ENCODE results near the gene PRKCA. TPM values are rescaled to one million over a fixed set of nuclear protein-coding genes. Genes with fewer than 3 reads are reported as not detected.
A peak's percentile ranks its signal among the peaks of the same experiment; 100 is the strongest.

PRKCA gene
- total RNA-seq, 3 donors from 2014 or later (not counting 1 experiment from before 2014, with no cell fraction given) = 19.6 to 29.0 (median 20.4) TPM

DNA sequence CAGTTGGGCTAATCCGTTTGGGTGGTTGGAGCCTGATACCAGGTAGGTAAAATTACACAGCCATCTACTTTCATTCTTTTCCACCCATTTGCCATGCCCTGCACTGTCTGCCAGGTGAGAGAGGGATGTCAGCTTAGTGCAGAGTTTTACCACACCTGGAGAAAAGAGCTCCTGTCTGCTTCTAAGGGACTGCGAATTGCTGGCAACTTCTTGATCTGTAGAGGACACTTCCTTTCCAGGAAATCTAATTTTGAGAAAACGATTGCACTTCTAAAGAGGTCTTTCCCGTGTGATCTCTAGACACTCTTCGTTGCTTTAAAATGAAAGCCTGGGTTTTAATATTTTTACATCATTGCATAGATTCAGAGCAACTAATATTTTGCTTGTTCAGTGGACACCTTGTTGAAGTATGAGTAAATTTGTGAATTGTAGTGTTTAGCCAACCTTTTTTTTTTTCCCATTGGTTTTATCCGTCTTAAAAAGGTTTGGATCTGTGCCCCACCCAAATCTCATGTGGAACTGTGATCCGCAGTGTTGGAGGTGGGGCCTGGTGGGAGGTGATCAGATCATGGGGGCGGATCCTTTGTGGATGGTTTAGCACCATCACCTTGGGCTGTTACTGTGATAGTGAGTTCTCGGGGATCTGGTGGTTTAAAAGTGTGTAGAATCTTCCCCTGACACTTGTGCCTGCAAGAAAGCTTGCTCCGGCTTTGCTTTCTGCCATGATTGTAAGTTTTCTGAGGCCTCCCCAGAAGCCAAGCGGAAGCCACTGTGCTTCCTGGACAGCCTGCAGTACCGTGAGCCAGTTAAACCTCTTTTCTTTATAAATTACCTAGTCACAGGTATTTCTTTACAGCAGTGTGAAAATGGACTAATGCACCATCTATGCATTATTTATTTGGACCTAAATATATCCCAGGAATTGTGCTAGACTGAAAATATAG, 104.6 kb downstream of the PRKCA start:
- H3K4me1 ChIP-seq (ENCODE audit: control insufficient read depth, insufficient read depth, low read length) = peaks cover 15% of the 10 kb centered on the region
- peaks cover 43 to 50% of the 10 kb centered on the region in 2 donors for H3K4me1 Mint-ChIP-seq
- DNase-seq (peak in 1 of 2 donors; percentile 29), ATAC-seq (peak; percentile 54 to 78 (median 62))
- H3K27ac ChIP-seq (ENCODE audit: low read length) = peak overlapping the region; percentile 11
- TF ChIP-seq, protein P1, sequence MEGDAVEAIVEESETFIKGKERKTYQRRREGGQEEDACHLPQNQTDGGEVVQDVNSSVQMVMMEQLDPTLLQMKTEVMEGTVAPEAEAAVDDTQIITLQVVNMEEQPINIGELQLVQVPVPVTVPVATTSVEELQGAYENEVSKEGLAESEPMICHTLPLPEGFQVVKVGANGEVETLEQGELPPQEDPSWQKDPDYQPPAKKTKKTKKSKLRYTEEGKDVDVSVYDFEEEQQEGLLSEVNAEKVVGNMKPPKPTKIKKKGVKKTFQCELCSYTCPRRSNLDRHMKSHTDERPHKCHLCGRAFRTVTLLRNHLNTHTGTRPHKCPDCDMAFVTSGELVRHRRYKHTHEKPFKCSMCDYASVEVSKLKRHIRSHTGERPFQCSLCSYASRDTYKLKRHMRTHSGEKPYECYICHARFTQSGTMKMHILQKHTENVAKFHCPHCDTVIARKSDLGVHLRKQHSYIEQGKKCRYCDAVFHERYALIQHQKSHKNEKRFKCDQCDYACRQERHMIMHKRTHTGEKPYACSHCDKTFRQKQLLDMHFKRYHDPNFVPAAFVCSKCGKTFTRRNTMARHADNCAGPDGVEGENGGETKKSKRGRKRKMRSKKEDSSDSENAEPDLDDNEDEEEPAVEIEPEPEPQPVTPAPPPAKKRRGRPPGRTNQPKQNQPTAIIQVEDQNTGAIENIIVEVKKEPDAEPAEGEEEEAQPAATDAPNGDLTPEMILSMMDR (IDR thresholded peaks at IDR 0.05) = no peak
- H3K9me3 ChIP-seq (ENCODE audit: control insufficient read depth, insufficient read depth, low read length) = no peaks in the 10 kb centered on the region
- peak overlapping the region; percentile 85 for H3K4me3 Mint-ChIP-seq
- H3K36me3 ChIP-seq (ENCODE audit: control insufficient read depth, insufficient read depth, low read length) = no peaks in the 10 kb centered on the region
- H3K27me3 ChIP-seq (ENCODE audit: control insufficient read depth, insufficient read depth, low read length) = no peaks in the 10 kb centered on the region
- H3K27me3 Mint-ChIP-seq (ENCODE audit: low read depth in 2 of 2) = no peaks in the 10 kb centered on the region
- no peaks in the 10 kb centered on the region for H3K36me3 Mint-ChIP-seq
- intact Hi-C loops (cut with micrococcal nuclease) = loop anchor here (10.0 kb wide), 1 partner anchor 158 kb away; no protein-coding TSS in a partner anchor
- H3K4me3 ChIP-seq (ENCODE audit: low read length) = no peak overlapping the region
- H3K9me3 Mint-ChIP-seq = no peaks in the 10 kb centered on the region
- WGBS (ENCODE audit: insufficient coverage) = 40% methylated on average over 12 of the region's 12 CpGs
- H3K27ac Mint-ChIP-seq = peak overlapping the region; percentile 83 to 86

DNA sequence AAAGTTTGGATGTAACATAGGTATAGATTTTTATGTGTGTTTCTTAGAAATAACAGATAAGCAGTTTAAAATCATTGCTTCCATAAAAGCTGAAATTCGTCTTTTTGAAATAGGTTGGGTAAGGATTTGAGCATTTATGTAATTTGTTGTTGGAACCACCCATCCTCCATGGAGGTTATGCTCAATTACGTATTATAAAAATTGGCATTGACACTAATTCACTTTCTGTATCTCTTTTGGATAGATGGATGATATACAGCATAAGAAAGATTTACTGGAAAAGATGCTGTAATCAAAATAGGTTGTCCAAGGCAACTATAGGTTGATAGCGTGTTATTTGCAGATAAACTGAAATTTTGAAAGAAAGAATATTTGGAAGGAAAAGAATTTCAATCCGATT, 105.5 kb downstream of the PRKCA start:
- intact Hi-C loops (cut with micrococcal nuclease) = loop anchor here (10.0 kb wide), 1 partner anchor 157 kb away; no protein-coding TSS in a partner anchor
- WGBS (ENCODE audit: insufficient coverage) = 96% methylated on average over 4 of the region's 4 CpGs
- ATAC-seq (no peak), DNase-seq (no peak)
- no peaks in the 10 kb centered on the region for H3K27me3 ChIP-seq (ENCODE audit: control insufficient read depth, insufficient read depth, low read length)
- H3K9me3 ChIP-seq (ENCODE audit: control insufficient read depth, insufficient read depth, low read length) = no peaks in the 10 kb centered on the region
- H3K4me3 ChIP-seq (ENCODE audit: low read length) = no peak overlapping the region
- no peaks in the 10 kb centered on the region for H3K36me3 Mint-ChIP-seq
- H3K27ac Mint-ChIP-seq = peak overlapping the region; percentile 24 to 83
- peaks cover 15% of the 10 kb centered on the region for H3K4me1 ChIP-seq (ENCODE audit: control insufficient read depth, insufficient read depth, low read length)
- peak overlapping the region; percentile 21 for H3K4me3 Mint-ChIP-seq
- peaks cover 44 to 46% of the 10 kb centered on the region in 2 donors for H3K4me1 Mint-ChIP-seq
- H3K36me3 ChIP-seq (ENCODE audit: control insufficient read depth, insufficient read depth, low read length) = no peaks in the 10 kb centered on the region
- no peak overlapping the region for H3K27ac ChIP-seq (ENCODE audit: low read length)
- no peaks in the 10 kb centered on the region for H3K27me3 Mint-ChIP-seq (ENCODE audit: low read depth in 2 of 2)
- TF ChIP-seq, protein P1 (IDR thresholded peaks at IDR 0.05) = no peak
- no peaks in the 10 kb centered on the region for H3K9me3 Mint-ChIP-seq

DNA sequence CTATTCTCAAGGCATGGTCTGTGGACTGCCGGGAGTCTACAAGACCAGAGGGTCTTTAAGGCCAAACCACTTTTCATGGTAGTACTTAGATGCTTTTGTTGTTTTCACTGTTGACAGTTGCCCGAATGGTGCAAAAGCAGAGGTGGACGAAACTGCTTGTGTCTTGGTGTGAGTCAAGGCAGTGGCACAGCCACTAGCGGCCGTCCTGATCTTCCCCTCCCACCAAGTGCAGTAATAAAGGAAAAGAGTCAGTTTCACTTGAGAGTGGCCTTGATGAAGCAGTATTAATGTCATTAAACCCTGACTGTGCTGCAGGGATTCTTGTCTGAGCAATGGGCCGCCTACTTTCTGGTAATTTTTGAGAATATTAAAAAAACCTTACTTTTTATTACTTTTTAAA, 109.1 kb downstream of the PRKCA start:
- ATAC-seq = no peak
- Histone ChIP-seq H3K27me3 (ENCODE audit: control insufficient read depth, insufficient read depth, low read length) (no peaks in the 10 kb centered on the region), H3K36me3 (ENCODE audit: control insufficient read depth, insufficient read depth, low read length) (no peaks in the 10 kb centered on the region), H3K9me3 (ENCODE audit: control insufficient read depth, insufficient read depth, low read length) (no peaks in the 10 kb centered on the region), H3K27ac (ENCODE audit: low read length) (no peak overlapping the region), H3K4me1 (ENCODE audit: control insufficient read depth, insufficient read depth, low read length) (peaks cover 9% of the 10 kb centered on the region), H3K4me3 (ENCODE audit: low read length) (no peak overlapping the region)
- intact Hi-C loops (cut with micrococcal nuclease) = no loop called here
- Mint-ChIP-seq H3K27me3 (ENCODE audit: low read depth in 2 of 2) (no peaks in the 10 kb centered on the region), H3K9me3 (no peaks in the 10 kb centered on the region), H3K27ac (no peak overlapping the region), H3K4me3 (no peak overlapping the region), H3K4me1 (peaks cover 22 to 32% of the 10 kb centered on the region in 2 donors), H3K36me3 (no peaks in the 10 kb centered on the region)
- WGBS (ENCODE audit: insufficient coverage) = 97% methylated on average over 4 of the region's 6 CpGs
- TF ChIP-seq, protein P1 (IDR thresholded peaks at IDR 0.05) = no peak
- no peak for DNase-seq
